Stomach (tissue), 9 donors: ENCODE measurements around the gene CERKL. TPM values are rescaled to one million over a fixed set of nuclear protein-coding genes. Genes with fewer than 3 reads are reported as not detected.

Source experiments
- DNase-seq, 2 donors: peaks; one replicate each; pipeline versions ENCODE4 v3.0.0 to v3.0.0-alpha.2; 2013 to 2019
- H3K27ac ChIP-seq, 5 donors: fragments of 200-600 bp in 4 of 5; sonication (generic) in 4 of 5; one replicate each; pipeline ENCODE4 v1.5.1; 2013 to 2019; ENCODE audit warnings: mild to moderate bottlenecking in 1 of 5, moderate library complexity in 1 of 5
- H3K27me3 ChIP-seq, 3 donors: fragments of 200-600 bp; sonication (generic); one replicate each; pipeline ENCODE4 v1.5.1; 2017 to 2019; ENCODE audit warnings: mixed run types in 1 of 3
- H3K36me3 ChIP-seq, 4 donors: fragments of 200-600 bp; sonication (generic); 1 replicate in 3 of 4; 2 replicates in 1 of 4; pipeline ENCODE4 v1.5.1; 2016 to 2019
- H3K4me1 ChIP-seq, 4 donors: fragments of 200-600 bp; sonication (generic); one replicate each; pipeline ENCODE4 v1.5.1; 2016 to 2019
- H3K4me3 ChIP-seq, 4 donors: fragments of 200-600 bp; sonication (generic) in 3 of 4; one replicate each; pipeline ENCODE4 v1.5.1; 2016 to 2019; ENCODE audit warnings: mild to moderate bottlenecking in 1 of 4
- H3K9me3 ChIP-seq, 4 donors: fragments of 200-600 bp; sonication (generic); one replicate each; pipeline ENCODE4 v1.5.1; 2016 to 2019
- EP300 ChIP-seq: sonication (generic); formaldehyde crosslinking; IDR thresholded peaks from one replicate; pipeline ENCODE4 v1.6.1; 2017; ENCODE audit warnings: antibody characterized with exemption
- POLR2A ChIP-seq, 4 donors: fragments of 450-650 bp; IDR thresholded peaks; one replicate each; pipeline ENCODE4 v1.6.1; 2016; ENCODE audit warnings: antibody characterized with exemption in 4 of 4, control low read depth in 2 of 4, mild to moderate bottlenecking in 1 of 4, moderate library complexity in 1 of 4
- POLR2AphosphoS5 ChIP-seq, 3 donors: sonication (generic); formaldehyde crosslinking; IDR thresholded peaks; one replicate each; pipeline ENCODE4 v1.6.1; 2016; ENCODE audit warnings: antibody characterized with exemption in 3 of 3
- WGBS, 5 donors: extraction: QIAGEN DNeasy Blood & Tissue Kit in 3 of 5; methylation state at CpG; one replicate each; pipeline versions ENCODE4 v1.1.5 to v1.1.7; 2013 to 2018; 5-methylcytosine and 5-hydroxymethylcytosine counted together
- intact Hi-C: fragments of 100-400 bp; cut with DNase I; formaldehyde crosslinking; loops from one replicate; pipeline ENCODE4 v1.15.1; 2023; ENCODE audit warnings: low total_unique reads
- polyA plus RNA-seq, 3 donors: library from polyadenylated mRNA; stranded (reverse); fragments of 200-250 nt; gene quantifications; one replicate each; pipeline ENCODE4 v1.2.3, GENCODE V29; 2013
- total RNA-seq, 5 donors: library from RNA; depleted of rRNA; stranded (reverse); fragments of >200 nt; gene quantifications; one replicate each; pipeline versions ENCODE4 v1.1.0 to v1.2.3, GENCODE V29; 2014 to 2016
- TF ChIP-seq, protein P1 (sequence below), 7 experiments: fragments of 450-650 bp in 4 of 7; fragments of 200-600 bp in 3 of 7; sonication (generic) in 3 of 7; IDR thresholded peaks; one replicate each; pipeline ENCODE4 v1.5.1; 2016 to 2019; ENCODE audit warnings: antibody characterized with exemption in 7 of 7, control low read depth in 2 of 7, mild to moderate bottlenecking in 1 of 7
- donor health status: healthy with polysubstance abuse.
- donor health status: Bipolar disorder and iron deficiency.
- donor health status: healthy.

CERKL gene
- total and polyA plus RNA-seq, 8 donors = 0.05 to 1.3 (median 0.28) TPM; not detected in 4

DNA sequence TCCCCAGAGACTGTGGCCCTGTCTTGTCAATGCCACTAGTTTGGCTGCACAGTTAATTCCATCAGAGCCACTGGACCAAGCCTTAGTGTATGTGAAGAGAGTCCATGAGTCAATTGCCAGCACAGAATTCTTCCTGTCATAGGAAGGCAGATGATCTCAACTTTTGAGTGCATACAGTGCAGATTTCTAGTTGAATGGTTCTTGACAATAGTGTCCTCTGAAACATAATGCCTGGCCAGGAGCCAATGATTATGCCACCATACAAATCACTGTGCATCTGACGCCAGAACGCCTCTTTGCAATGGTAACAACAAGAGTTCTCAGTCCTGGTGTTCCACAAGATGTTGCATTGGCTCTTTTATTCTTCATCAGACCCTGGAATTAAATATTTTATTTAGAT lies 16.3 kb upstream of the CERKL start:
- 53 to 65% (median 61%) methylated on average over 2 of the region's 2 CpGs for whole genome bisulfite sequencing, 5 donors
- no peak for TF ChIP-seq POLR2AphosphoS5 (IDR thresholded peaks at IDR 0.05)
- TF ChIP-seq, protein P1, sequence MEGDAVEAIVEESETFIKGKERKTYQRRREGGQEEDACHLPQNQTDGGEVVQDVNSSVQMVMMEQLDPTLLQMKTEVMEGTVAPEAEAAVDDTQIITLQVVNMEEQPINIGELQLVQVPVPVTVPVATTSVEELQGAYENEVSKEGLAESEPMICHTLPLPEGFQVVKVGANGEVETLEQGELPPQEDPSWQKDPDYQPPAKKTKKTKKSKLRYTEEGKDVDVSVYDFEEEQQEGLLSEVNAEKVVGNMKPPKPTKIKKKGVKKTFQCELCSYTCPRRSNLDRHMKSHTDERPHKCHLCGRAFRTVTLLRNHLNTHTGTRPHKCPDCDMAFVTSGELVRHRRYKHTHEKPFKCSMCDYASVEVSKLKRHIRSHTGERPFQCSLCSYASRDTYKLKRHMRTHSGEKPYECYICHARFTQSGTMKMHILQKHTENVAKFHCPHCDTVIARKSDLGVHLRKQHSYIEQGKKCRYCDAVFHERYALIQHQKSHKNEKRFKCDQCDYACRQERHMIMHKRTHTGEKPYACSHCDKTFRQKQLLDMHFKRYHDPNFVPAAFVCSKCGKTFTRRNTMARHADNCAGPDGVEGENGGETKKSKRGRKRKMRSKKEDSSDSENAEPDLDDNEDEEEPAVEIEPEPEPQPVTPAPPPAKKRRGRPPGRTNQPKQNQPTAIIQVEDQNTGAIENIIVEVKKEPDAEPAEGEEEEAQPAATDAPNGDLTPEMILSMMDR (IDR thresholded peaks at IDR 0.05) = no peak
- TF ChIP-seq POLR2A (IDR thresholded peaks at IDR 0.05) = no peak
- no peak for TF ChIP-seq EP300
- Histone ChIP-seq H3K27ac (no peak overlapping the region), H3K4me3 (no peak overlapping the region), H3K9me3 (peaks cover 0 to 6% (median 1%) of the 10 kb centered on the region in 4 donors), H3K27me3 (peaks cover 0 to 33% (median 12%) of the 10 kb centered on the region in 3 donors), H3K36me3 (no peaks in the 10 kb centered on the region), H3K4me1 (peaks cover 0 to 5% (median 0%) of the 10 kb centered on the region in 4 donors)
- DNase-seq = no peak
- intact Hi-C loops = no loop called here

DNA sequence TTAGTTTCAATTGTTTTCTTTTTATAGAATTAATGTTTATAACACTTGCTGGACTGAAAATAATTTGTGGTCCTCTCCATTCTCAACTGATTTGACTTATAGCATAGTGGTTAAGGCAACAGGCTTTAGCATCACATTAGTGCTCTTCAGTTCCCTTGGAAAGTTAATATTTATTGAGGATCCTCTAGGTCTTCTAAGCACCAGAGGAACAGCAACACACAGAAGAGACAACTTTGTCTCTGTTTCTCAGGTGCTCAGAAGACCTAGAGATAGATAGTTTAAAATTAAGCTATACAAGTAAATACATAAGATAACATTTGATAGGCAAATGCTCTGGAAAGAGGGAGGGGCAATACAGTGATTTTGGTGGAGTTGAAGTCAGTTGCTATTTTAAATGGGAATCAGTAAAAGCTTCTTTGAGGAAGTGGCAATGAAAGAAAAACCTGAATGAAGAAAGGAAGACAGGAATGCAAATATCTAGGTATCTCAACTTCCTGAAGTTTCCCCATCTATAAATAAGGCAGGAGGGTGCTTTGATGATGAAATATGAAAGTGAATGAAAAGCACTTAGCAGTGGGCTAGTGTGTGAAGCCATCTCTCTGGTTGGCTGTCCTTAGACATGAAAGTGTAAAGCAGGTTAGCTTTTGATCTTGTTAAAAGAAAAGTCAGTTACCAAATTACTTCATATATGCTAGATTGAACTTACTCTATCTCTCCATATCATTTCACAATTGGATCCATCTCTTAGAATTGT lies 15.5 kb upstream of the CERKL start:
- intact Hi-C loops = no loop called here
- DNase-seq = no peak
- Histone ChIP-seq H3K9me3 (no peaks in the 10 kb centered on the region), H3K27ac (no peak overlapping the region), H3K4me3 (no peak overlapping the region), H3K27me3 (peaks cover 0 to 26% (median 5%) of the 10 kb centered on the region in 3 donors), H3K36me3 (no peaks in the 10 kb centered on the region), H3K4me1 (no peaks in the 10 kb centered on the region)
- TF ChIP-seq POLR2AphosphoS5 (IDR thresholded peaks at IDR 0.05) (no peak), POLR2A (IDR thresholded peaks at IDR 0.05) (no peak), EP300 (no peak)
- TF ChIP-seq, protein P1 (IDR thresholded peaks at IDR 0.05) = no peak

DNA sequence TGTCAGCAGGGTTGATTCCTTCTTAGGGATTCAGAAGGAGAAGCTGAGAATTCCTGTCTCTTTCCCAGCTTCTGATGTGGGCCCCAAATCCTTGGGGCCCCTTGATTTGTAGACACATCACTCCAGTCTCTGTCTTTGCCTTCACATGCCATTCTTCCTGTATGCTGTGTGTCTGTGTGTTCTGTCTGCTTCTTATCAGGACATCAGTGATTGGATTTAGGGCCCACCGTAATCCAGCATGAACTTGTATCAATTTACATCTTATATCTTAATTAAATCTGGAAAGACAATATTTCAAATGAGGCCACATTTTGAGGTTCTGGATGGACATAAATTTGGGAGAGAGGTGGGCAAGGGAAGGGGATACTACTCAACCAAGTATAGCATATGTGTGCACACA lies 13.7 kb upstream of the CERKL start:
- DNase-seq = no peak
- TF ChIP-seq POLR2A (IDR thresholded peaks at IDR 0.05) (no peak), EP300 (no peak), POLR2AphosphoS5 (IDR thresholded peaks at IDR 0.05) (no peak)
- TF ChIP-seq, protein P1 (IDR thresholded peaks at IDR 0.05) = no peak
- intact Hi-C loops = no loop called here
- 55 to 79% (median 73%) methylated on average over 1 of the region's 1 CpG for WGBS, 5 donors
- H3K4me1 ChIP-seq = no peaks in the 10 kb centered on the region
- H3K27me3 ChIP-seq = peaks cover 0 to 16% (median 5%) of the 10 kb centered on the region in 3 donors
- H3K4me3 ChIP-seq = no peak overlapping the region
- no peak overlapping the region for H3K27ac ChIP-seq
- H3K36me3 ChIP-seq = no peaks in the 10 kb centered on the region
- H3K9me3 ChIP-seq = peaks cover 0 to 13% (median 12%) of the 10 kb centered on the region in 4 donors

DNA sequence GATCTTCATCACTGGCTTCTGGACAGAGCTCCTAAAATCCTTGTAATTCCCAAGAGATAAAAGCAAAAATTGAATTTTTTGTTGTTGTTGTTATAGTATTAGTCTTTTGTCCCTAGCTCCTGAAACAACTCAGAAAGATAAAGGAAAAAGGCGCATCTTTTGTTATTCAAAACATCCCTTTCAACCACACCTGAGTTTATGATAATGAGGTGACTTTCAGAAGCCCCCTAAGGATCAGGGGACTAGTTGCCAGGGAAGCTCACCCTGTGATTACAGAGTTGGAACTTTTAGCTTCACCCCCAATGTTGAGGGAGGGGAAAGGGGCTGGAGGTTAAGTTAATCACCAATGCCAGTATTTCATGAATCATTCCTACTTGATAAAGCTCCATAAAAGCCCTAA lies 10.3 kb upstream of the CERKL start:
- no peaks in the 10 kb centered on the region for H3K4me1 ChIP-seq
- no peak overlapping the region for H3K27ac ChIP-seq
- TF ChIP-seq EP300 (no peak), POLR2AphosphoS5 (IDR thresholded peaks at IDR 0.05) (no peak), POLR2A (IDR thresholded peaks at IDR 0.05) (no peak)
- TF ChIP-seq, protein P1 (IDR thresholded peaks at IDR 0.05) = no peak
- peaks cover 0 to 20% (median 15%) of the 10 kb centered on the region in 4 donors for H3K9me3 ChIP-seq
- 50 to 68% (median 56%) methylated on average over 1 of the region's 1 CpG for WGBS, 5 donors
- no peak for DNase-seq
- intact Hi-C loops = no loop called here
- peaks cover 0 to 5% (median 0%) of the 10 kb centered on the region in 3 donors for H3K27me3 ChIP-seq
- H3K4me3 ChIP-seq = no peak overlapping the region
- no peaks in the 10 kb centered on the region for H3K36me3 ChIP-seq
